ENCODE measurements around the gene ADCY4.

- TF ChIP-seq CTCF (conservative IDR thresholded peaks at IDR 0.05; ENCODE audit: low read length) = no peak
- no peak for TF ChIP-seq EZH2phosphoT487 (IDR thresholded peaks at IDR 0.05; ENCODE audit: borderline replicate concordance, low read depth, low read length)
Measured at GRCh38 chr14:24327303-24327702, 7.6 kb downstream of the ADCY4 start.
